Fibroblast of lung (primary cell): ENCODE measurements around the gene NELFB. TPM values are rescaled to one million over a fixed set of nuclear protein-coding genes. Genes with fewer than 3 reads are reported as not detected.

Experiments
- DNase-seq, 2 donors: peaks; one replicate each; pipeline versions ENCODE4 v3.0.0 to v3.0.0-alpha.2; 2010; ENCODE audit warnings: low read depth in 2 of 2
- H2AFZ ChIP-seq: 2 replicates; pipeline ENCODE4 v1.5.1; 2012; ENCODE audit warnings: low read length, control low read depth, inconsistent platforms
- H3K27ac ChIP-seq: 2 replicates; pipeline ENCODE4 v1.5.1; 2011; ENCODE audit warnings: low read length, control low read depth; ENCODE audit not compliant: insufficient read depth
- H3K27me3 ChIP-seq: 2 replicates; pipeline ENCODE4 v1.5.1; 2011; ENCODE audit warnings: mild to moderate bottlenecking, low read length; ENCODE audit not compliant: control insufficient read depth, insufficient read depth
- H3K36me3 ChIP-seq: 2 replicates; pipeline ENCODE4 v1.5.1; 2011; ENCODE audit warnings: low read length; ENCODE audit not compliant: control insufficient read depth, insufficient read depth
- H3K4me1 ChIP-seq: 2 replicates; pipeline ENCODE4 v1.5.1; 2011; ENCODE audit warnings: low read length; ENCODE audit not compliant: control insufficient read depth, insufficient read depth; ENCODE audit errors: extremely low read depth
- H3K4me2 ChIP-seq: 2 replicates; pipeline ENCODE4 v1.5.1; 2011; ENCODE audit warnings: low read length, control low read depth; ENCODE audit not compliant: insufficient read depth; ENCODE audit errors: extremely low read depth
- H3K4me3 ChIP-seq, 4 experiments: fragments of 200-600 bp in 1 of 4; sonication (generic) in 1 of 4; replicated peaks in 1 of 4; 2 replicates each; pipeline ENCODE4 v1.5.1; 2011 to 2016; ENCODE audit warnings: low read length in 4 of 4, low read depth in 3 of 4, mild to moderate bottlenecking in 3 of 4, control low read depth in 2 of 4, inconsistent platforms in 1 of 4, mixed read lengths in 1 of 4; ENCODE audit not compliant: insufficient read depth in 1 of 4; ENCODE audit errors: control extremely low read depth in 1 of 4
- H3K79me2 ChIP-seq: 2 replicates; pipeline ENCODE4 v1.5.1; 2012; ENCODE audit warnings: mild to moderate bottlenecking, low read length, inconsistent platforms; ENCODE audit not compliant: control insufficient read depth, insufficient read depth
- H3K9ac ChIP-seq: 2 replicates; pipeline ENCODE4 v1.5.1; 2011; ENCODE audit warnings: mild to moderate bottlenecking, low read length, control low read depth; ENCODE audit not compliant: insufficient read depth
- H3K9me3 ChIP-seq: 2 replicates; pipeline ENCODE4 v1.5.1; 2012; ENCODE audit warnings: low read depth, low read length; ENCODE audit not compliant: control insufficient read depth, insufficient read depth
- H4K20me1 ChIP-seq: 2 replicates; pipeline ENCODE4 v1.5.1; 2011; ENCODE audit warnings: low read length; ENCODE audit not compliant: control insufficient read depth, insufficient read depth; ENCODE audit errors: extremely low read depth
- CTCF ChIP-seq, 2 donors: IDR thresholded peaks in 1 of 2; conservative IDR thresholded peaks in 1 of 2; 1 replicate in 1 of 2; 2 replicates in 1 of 2; pipeline ENCODE4 v1.5.1; 2011 to 2012; ENCODE audit warnings: low read length in 2 of 2, control low read depth in 1 of 2, inconsistent platforms in 1 of 2, low read depth in 1 of 2, mild to moderate bottlenecking in 1 of 2
- EZH2 ChIP-seq: IDR thresholded peaks from 2 replicates; pipeline ENCODE4 v1.5.1; 2012; ENCODE audit warnings: low read length, control low read depth, mild to moderate bottlenecking; ENCODE audit errors: missing control alignments
- polyA plus RNA-seq, 2 donors: library from polyadenylated mRNA; depleted of rRNA in 1 of 2; stranded (reverse) in 1 of 2; unstranded in 1 of 2; fragments of >200 nt; gene quantifications; 2 replicates each; pipeline ENCODE4 v1.2.1, GENCODE V29; 2011 to 2012; ENCODE audit warnings: missing spikeins in 1 of 2
- total RNA-seq: library from RNA; depleted of rRNA; stranded (reverse); fragments of >200 nt; gene quantifications from 2 replicates; pipeline ENCODE4 v1.2.1, GENCODE V29; 2014

Gene NELFB
- total and polyA plus RNA-seq, 2 donors (not counting 1 experiment from before 2014, with no cell fraction given) = 23.5 to 50.0 TPM

GRCh38 chr9:137227853-137228505 is 27.1 kb upstream of the NELFB start:
- Histone ChIP-seq H3K9me3 (no peaks in the 10 kb centered on the region), H4K20me1 (no peaks in the 10 kb centered on the region), H3K79me2 (no peaks in the 10 kb centered on the region), H3K36me3 (no peaks in the 10 kb centered on the region), H3K27me3 (no peaks in the 10 kb centered on the region), H3K27ac (no peak overlapping the region), H3K4me3 (no peak overlapping the region), H3K4me2 (no peak overlapping the region), H3K9ac (no peak overlapping the region), H2AFZ (no peak overlapping the region), H3K4me1 (peaks cover 1% of the 10 kb centered on the region)
- no peak for DNase-seq
- TF ChIP-seq CTCF (conservative IDR thresholded peaks at IDR 0.05 in 1 of 2, IDR thresholded peaks at IDR 0.05 in 1 of 2; ENCODE audit: low read depth in 1 of 2, low read length in 2 of 2) (no peak), EZH2 (no peak)

DNA sequence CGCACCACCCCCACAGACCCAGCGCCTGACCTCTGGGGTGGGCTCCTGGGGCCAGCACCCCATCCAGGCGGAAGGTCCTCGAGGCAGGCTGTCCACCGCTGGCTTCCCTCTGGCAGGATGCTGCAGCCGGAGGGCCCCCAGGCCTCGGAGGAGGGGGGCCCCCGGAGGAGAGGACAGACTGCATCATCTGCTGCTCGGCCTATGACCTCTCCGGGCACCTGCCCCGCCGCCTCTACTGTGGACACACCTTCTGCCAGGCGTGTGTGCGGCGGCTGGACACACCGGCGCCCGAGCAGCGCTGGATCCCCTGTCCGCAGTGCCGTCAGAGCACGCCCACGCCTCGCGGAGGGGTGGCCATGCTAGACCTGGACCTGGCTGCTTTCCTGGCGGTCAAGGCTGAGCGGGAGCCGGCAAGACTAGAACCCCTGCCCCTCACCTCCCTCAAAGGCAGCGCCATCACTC is 26.6 kb upstream of the NELFB start:
- DNase-seq = no peak
- H3K79me2 ChIP-seq = no peaks in the 10 kb centered on the region
- H3K4me1 ChIP-seq = no peaks in the 10 kb centered on the region
- H3K27me3 ChIP-seq = no peaks in the 10 kb centered on the region
- H3K36me3 ChIP-seq = no peaks in the 10 kb centered on the region
- H3K9ac ChIP-seq = no peak overlapping the region
- no peaks in the 10 kb centered on the region for H4K20me1 ChIP-seq
- H2AFZ ChIP-seq = no peak overlapping the region
- H3K4me3 ChIP-seq = no peak overlapping the region
- no peak overlapping the region for H3K27ac ChIP-seq
- H3K4me2 ChIP-seq = no peak overlapping the region
- no peaks in the 10 kb centered on the region for H3K9me3 ChIP-seq
- TF ChIP-seq EZH2 (no peak), CTCF (conservative IDR thresholded peaks at IDR 0.05 in 1 of 2, IDR thresholded peaks at IDR 0.05 in 1 of 2; ENCODE audit: low read depth in 1 of 2, low read length in 2 of 2) (no peak)

GRCh38 chr9:137228968-137229896 is 25.9 kb upstream of the NELFB start:
- Histone ChIP-seq H3K4me3 (no peak overlapping the region), H3K27ac (no peak overlapping the region), H3K79me2 (no peaks in the 10 kb centered on the region), H3K4me2 (no peak overlapping the region), H3K4me1 (no peaks in the 10 kb centered on the region), H3K9ac (no peak overlapping the region), H3K27me3 (no peaks in the 10 kb centered on the region), H4K20me1 (no peaks in the 10 kb centered on the region), H3K9me3 (no peaks in the 10 kb centered on the region), H2AFZ (no peak overlapping the region), H3K36me3 (no peaks in the 10 kb centered on the region)
- TF ChIP-seq EZH2 = no peak
- no peak for TF ChIP-seq CTCF (conservative IDR thresholded peaks at IDR 0.05 in 1 of 2, IDR thresholded peaks at IDR 0.05 in 1 of 2; ENCODE audit: low read depth in 1 of 2, low read length in 2 of 2)
- DNase-seq = no peak
